ENCODE data around the gene EEF1AKMT1.

The EEF1AKMT1 gene

GRCh38 chr13:20717581-20718542, 55.9 kb downstream of the EEF1AKMT1 start:
- no peak for DNase-seq

- DNase-seq: no peak
These were observed 56.8 kb downstream of the EEF1AKMT1 start for GRCh38 chr13:20716951-20717350.

DNA sequence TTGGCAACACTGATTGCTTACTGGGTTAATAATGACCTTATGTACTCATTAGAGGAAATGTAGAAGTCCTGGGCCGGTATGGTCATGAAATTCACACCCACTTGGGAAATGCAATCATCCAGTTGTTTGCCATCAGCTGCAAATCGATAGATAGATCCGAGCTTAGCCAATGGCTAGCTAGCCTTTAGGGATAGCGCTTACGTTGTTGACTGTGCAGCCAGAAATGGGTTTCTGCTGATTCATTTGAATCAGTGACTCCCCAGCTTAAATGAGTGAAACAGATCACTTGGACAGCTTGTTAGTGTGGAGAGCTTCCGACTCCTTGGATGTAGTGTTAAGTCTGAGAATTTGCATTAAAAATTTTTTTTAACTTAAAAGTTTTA, 58.4 kb downstream of the EEF1AKMT1 start:
- DNase-seq: no peak

- no peak for DNase-seq
These were observed 59.0 kb downstream of the EEF1AKMT1 start for GRCh38 chr13:20714563-20715329.

DNA sequence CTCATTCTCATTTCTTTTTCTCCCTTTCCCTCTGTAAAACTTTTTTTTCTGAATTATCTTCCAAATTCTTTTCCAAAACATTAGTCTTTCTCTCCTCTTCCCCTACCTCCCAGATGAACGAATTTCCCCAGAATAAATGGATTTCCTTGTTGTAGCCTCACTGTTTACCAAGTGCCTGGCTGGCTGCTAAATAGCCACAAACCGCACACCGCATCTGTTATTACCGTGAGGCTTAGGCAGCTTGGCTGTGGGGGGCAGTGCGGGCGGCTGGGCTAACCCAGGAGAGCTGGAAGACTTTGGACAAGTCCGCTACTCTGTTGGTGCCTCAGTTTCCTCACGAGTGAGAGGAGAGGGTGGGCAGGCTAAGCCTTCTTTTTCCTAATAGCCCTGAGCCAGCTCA, 59.6 kb downstream of the EEF1AKMT1 start:
- DNase-seq: no peak

- DNase-seq: no peak
These were observed 60.0 kb downstream of the EEF1AKMT1 start for GRCh38 chr13:20713751-20714150.

DNA sequence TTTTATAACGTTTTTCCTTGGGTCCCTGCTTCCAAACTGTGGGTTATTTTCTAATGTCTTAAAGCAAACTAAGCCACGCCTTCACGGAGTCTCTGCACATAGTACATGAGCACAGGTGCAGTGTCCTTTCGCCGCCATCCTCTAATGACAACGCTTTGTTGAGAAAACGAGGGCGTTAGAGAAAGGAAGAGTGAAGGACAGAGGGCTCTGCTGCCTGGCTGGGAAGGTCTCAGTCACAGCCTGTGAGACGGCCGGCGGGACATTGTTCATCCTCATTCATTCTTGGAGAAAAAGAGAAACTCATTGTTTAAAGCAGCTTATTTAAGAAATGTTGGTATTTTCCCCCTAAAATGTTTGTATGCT, 60.8 kb downstream of the EEF1AKMT1 start:
- DNase-seq: no peak

- no peak for DNase-seq
These were observed 62.3 kb downstream of the EEF1AKMT1 start for GRCh38 chr13:20711301-20712044.

DNA sequence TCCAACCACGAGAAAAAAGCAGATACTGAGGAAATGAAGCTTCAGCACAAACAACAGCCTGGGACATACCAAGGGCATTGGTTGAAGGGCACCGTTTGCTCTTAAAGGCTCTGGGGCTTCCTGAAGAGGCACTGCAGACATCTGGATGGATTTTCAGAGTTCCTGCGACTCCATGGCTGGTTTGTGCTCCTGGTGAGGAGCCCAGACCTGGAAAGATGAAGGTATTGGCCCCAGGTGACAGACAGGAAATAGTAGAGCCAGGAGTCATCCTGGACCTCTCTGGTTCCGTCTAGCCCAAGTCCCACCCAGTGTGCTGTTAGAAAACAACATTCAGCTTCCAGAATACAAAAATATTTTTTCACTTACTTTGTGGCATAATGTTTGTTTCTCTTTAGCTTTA, 64.0 kb downstream of the EEF1AKMT1 start:
- no peak for DNase-seq

- DNase-seq: no peak
These were observed 64.4 kb downstream of the EEF1AKMT1 start for GRCh38 chr13:20709369-20709768.

GRCh38 chr13:20708216-20708615, 65.5 kb downstream of the EEF1AKMT1 start:
- no peak for DNase-seq

GRCh38 chr13:20706661-20707060, 67.1 kb downstream of the EEF1AKMT1 start:
- DNase-seq: no peak

GRCh38 chr13:20704459-20705069, 69.2 kb downstream of the EEF1AKMT1 start:
- DNase-seq: no peak

- peak; percentile 62 for DNase-seq
These were observed 69.8 kb downstream of the EEF1AKMT1 start for GRCh38 chr13:20703780-20704458.

DNA sequence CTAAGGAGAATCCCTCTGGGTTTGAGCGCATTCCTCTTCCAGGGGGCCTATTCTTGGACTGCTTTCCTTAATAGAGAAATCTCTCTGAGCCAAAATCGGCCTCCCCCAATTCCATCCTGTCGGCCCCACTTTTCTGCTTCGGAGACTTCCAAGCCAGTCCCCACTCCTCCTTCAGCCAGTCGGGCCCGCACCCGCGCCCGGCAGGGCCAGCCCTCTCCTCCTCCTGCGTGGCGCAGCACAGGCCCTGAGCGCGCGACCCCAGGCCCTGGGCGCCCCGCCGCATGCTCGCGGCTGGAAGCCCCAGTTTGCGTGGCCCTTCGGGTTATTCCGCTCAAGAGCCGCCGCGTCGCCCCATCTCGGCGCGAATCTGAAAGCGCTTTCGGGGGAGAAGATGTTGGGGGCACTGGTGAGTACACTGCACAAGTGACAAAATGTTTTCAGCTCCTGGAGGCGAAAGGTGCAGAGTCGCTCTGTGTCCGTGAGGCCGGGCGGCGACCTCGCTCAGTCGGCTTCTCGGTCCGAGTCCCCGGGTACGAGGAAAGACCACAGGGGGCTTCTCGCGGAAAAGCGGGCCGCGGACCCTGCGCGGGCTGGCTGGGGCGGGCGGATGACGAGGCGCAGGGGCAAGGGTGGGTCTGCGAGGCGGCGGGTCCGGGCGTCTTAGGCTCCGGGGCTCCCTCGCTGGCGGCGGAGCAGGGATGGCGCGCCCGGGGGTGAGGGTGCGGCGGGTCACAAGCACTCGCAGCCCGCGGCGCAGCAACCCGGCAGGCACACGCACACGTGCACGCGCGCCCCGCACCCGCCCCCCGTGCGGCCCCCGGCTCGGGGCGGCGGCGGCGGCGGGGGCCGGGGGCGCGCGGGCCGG, 70.6 kb downstream of the EEF1AKMT1 start, which contains the start of gene IL17D:
IL17D (plus strand) TSS at position 785 of the 865 bp plus-strand sequence. CDS start 303 bp downstream, outside the sequence.
- no peak for DNase-seq

DNA sequence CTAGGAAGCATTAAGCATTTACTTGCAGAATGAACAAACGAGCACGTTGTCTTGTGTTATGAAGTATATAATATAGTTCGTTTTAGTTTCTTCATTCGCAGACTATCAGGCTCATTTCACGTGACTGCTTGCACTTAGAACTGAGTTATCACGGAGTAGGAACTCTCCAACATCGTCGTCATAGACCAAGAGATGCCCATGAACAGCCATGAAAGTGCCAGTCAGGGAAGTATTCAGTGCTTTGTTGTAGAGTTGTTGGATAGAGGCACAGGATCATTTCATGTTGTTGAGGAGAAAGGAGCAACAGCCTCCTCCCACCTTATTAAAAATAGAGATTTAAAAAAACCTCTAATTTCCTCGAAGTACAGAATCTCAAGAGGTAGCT, 71.2 kb downstream of the EEF1AKMT1 start:
- no peak for DNase-seq

GRCh38 chr13:20701461-20701860, 72.3 kb downstream of the EEF1AKMT1 start:
- no peak for DNase-seq

GRCh38 chr13:20700288-20700687, 73.5 kb downstream of the EEF1AKMT1 start:
- DNase-seq: no peak

DNA sequence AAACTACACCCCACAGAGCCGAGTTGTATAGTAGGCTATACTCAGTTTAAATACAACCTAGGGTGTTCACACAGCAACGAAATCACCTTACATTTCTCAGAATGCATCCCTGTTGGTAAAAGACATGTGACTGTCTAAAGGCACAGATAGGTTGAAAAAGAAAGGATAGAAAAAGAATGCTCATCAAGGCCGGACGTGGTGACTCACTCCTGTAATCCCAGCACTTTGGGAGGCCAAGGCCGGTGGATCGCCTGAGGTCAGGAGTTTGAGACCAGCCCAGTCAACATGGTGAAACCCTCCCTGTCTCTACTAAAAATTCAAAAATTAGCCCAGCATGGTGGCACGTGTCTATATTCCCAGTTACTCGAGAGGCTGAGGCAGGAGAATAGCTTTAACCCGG, 74.0 kb downstream of the EEF1AKMT1 start:
- no peak for DNase-seq

GRCh38 chr13:20696073-20696472, 77.7 kb downstream of the EEF1AKMT1 start:
- DNase-seq: no peak

- no peak for DNase-seq
These were observed 82.1 kb downstream of the EEF1AKMT1 start for GRCh38 chr13:20691616-20692015.

All from NCI-H774 (cell line).